Fibroblast of gingiva (primary cell): ENCODE data around the gene ZNF529.

ENCODE experiments used
- DNase-seq: peaks from one replicate; pipeline ENCODE4 v3.0.0-alpha.2; 2011; ENCODE audit warnings: low read depth

Gene ZNF529

DNA sequence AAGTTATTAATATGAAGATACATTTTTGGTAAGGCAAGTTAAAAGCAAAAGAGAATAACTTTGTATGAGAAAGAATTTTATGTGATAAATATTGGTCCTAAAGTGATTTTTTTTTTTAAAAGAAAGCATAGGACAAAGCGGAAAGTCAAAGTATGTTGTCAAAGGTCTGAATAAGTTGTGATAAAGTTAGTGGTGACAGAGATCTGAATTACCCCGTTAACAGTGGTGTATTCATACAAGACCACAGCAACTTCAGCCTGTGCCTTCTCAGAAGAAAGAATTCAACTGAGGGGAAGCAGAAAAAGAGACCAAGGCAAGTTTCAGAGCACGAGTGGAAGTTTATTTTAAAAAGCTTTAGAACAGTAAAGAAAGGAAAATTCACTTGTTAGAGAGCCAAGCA, 64.8 kb downstream of the ZNF529 start:
- DNase-seq: no peak

DNA sequence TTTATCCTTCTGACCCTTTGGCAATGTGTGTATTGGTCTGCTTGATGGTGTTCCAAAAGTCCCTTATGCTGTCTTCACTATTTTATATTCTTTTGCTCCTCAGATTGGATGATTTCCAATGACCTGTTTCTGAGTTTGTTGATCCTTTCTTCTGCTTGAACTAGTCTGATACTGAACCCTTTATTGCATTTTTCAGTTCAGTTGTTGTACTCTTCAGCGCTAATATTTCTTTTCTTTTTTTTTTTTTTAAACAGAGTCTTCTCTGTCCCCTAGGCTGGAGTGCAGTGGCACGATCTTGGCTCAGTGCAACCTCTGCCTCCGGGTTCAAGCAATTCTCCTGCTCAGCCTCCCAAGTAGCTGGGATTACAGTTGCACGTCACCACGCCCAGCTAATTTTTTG, 71.1 kb downstream of the ZNF529 start:
- no peak for DNase-seq

GRCh38 chr19:36497001-36497400, 76.1 kb downstream of the ZNF529 start:
- no peak for DNase-seq
